Measurements from ENCODE around the gene NLGN2.

The NLGN2 gene

DNA sequence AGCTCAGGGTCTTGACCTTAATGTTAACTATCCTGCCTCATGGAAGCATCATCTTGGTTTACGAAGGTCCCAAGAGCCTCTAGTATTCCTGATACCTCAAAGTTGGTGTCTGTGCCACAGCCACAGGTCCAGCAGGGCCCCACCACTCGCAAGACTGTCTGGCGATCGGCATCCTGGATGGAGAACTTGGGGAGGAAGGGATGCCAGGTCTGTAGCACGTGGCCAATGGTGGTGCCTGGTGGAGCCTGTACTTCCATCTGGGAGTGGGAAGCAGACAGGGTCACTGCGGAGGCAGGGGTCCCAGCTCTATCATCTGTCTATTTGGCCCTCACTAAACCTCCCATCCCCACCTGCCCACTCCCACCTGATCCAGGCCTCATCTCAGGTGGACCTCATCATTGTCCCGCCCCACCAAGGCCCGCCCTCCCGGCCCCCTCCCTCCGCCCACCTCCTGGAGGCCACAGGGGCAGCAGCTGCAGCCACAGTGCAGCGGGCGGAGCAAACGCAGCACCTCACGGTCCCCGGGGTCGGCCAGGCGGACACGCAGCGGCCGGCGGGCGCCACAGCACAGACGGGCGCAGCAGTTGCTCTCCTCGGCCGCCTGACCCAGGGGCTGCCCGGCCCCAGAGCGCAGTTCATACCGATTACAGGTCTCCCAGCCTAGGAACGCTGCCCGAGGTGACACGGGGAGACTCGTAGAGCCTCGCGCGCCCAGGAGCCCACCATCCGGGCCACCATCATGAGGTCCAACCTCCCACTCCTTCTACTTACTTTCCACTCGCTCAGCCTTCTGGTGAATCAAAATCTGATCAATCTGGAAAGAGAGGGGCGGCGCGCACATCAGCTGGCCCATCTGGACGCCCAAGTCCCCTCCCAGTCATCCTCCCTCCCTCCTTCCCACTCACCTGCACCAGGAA lies 14.7 kb upstream of the NLGN2 start:
- no peak for DNase-seq

DNA sequence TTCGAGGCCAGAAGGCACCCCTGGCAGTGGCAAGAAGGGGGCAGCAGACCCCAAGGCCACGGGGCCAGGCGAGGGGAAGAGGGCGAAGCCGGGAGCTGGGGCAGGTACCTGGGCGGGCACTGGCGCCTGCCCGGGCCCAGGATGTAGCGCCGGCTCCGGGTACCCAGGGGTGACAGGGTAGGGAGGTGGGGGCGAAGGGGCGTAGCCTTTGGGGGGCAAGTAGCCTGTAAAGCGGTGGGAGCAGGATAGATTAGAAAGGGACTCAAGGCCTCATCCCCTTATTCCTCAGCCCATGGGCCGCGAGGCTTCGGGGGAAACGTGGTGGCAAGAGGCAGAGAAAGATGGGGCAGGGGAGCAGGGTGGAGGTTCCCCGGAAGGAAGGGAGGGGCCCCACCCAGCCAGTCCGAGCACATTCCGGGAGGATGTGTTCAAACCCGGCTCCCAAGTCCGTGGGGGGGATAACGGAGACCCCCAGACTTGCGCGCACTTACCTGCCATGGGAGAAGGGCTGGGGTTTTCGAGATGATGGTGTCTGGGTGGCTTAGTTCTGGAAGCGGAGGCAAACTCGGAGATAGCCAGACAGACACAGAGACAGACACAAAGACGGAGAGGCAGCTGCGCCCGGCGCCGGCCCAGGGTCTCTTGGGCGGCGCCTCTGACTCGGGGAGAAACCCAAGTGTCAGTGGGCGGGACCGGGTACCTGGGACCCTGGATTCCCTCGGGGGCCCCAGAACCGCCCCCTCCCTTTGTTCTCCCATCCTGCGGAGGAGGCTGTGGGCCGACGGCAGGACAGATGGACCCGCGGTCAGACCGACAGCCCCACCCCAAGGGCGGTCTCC lies 13.8 kb upstream of the NLGN2 start:
- DNase-seq, result no peak

DNA sequence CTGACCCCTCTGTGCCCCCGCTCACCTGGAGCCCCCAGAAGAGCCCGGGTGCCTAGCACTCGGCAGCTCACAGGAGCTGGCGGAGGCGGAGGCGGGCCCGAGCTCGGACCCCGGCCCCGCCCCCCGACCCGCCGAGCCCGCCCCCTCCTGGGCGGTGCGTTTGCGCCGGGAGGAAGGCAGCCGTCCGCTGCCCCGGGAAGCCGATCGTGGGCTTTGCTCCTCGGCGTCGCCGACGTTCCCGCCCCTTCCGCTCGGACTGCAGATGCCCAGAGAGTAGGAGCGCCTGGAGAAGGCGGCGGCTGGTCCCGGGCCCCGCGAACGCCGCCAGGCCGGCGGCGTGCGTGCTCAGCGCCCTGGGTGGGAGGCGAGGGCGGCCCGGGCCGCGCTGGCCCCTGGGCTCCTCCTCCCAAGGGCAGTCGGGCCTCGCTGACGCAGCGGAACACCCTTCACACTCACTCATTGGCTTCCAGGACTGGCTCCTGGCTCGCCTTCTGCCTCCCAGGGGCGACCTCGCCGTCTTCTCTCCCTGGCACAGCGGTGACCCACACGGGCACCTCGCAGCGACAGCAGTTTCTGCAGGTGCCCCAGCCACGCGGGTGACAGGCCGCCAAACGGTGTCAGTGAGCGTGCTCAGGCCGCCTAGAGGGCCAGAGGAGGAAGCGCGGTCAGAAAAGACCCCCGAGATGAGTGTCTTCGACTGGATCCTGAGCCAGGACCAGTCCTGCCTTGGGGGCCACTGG lies 13.0 kb upstream of the NLGN2 start, which contains the start of gene PLSCR3:
Gene PLSCR3 (minus strand): TSS at position 74 of the 740 bp plus-strand sequence. CDS start 415 bp downstream, outside the sequence.
- peak in 13 of 14 donors; percentile 62 to 93 (median 79) for DNase-seq

DNA sequence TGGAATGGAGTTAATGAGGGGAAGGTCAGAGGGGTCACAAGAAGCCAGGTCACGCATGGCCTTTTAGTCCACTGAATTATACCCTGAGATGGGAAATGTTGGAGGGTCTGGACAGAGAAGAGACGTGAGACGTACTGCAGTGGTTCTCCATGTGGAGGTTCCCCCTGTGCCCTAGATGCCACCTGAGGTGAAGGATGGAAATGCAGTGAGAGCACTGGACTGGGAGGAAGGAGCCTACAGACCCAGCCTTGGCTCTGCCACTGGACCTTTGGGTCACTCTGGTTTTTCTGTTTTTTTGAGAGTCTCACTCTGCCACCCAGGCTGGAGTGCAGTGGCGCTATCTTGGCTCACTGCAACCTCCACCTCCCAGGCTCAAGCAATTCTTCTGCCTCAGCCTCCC lies 11.5 kb upstream of the NLGN2 start:
- no peak for DNase-seq

DNA sequence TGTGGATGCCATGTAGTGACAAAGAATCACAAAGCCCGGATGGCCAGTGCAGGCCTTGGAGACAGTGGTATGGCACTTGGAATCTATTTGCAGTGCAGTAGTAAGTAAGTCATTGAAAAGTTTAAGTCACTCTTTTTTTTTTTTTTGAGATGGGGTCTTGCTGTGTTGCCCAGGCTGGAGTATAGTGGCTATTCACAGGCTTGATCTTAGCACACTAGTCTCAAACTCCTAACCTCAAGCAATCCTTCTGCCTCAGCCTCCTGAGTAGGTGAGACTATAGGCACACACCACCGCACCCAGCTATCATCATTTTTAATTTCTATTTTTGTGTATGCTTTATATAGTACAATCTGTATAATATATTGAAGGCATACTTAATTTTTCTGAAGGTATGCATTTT lies 9.0 kb upstream of the NLGN2 start:
- DNase-seq, result no peak

DNA sequence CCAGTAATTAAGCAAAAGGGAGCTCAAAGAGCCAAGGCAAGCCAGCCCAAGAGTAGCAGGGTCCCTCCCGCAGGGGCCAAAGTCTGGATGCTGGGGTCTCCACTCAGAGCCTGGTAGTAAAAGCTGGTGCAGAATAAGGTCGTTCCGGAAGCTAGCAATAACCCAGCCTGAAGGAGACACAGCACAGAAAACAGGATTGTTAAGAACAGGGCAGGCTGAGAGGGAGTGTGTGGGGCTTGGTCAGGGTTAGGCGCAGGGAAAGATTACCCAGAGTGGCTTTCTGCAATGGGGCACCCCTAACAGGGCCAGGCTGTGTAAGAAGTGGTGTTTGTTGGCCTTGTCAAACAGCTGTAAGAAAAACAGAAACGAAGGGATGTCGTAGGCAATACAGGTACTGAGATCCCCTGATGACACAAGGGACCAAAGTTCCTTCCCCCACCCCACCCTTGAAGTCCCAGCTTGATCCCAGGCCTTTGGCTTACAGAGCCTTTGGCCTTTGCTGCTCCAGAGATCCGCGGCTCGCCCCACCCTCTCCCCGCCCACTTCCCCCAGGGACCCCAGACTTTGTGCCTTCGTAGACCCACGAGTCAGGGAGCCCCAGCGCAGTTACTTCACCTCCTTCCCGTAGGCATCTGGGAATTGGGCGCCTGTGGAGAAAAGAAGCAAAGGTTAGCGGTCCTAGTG lies 4.5 kb upstream of the NLGN2 start:
- DNase-seq, result no peak

DNA sequence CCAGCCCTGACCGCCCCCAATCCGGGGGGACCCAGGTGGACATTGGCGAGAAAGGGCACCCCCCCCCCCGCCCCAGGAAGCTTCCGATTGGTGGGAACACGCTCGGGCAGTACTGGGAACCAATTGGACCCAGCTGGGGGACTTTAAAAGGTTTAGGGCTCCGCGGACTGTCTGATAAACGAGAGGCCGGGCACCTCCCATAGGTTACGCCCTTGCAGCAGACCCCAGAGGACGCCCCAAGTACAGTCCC lies 4.0 kb upstream of the NLGN2 start:
- DNase-seq, result no peak

DNA sequence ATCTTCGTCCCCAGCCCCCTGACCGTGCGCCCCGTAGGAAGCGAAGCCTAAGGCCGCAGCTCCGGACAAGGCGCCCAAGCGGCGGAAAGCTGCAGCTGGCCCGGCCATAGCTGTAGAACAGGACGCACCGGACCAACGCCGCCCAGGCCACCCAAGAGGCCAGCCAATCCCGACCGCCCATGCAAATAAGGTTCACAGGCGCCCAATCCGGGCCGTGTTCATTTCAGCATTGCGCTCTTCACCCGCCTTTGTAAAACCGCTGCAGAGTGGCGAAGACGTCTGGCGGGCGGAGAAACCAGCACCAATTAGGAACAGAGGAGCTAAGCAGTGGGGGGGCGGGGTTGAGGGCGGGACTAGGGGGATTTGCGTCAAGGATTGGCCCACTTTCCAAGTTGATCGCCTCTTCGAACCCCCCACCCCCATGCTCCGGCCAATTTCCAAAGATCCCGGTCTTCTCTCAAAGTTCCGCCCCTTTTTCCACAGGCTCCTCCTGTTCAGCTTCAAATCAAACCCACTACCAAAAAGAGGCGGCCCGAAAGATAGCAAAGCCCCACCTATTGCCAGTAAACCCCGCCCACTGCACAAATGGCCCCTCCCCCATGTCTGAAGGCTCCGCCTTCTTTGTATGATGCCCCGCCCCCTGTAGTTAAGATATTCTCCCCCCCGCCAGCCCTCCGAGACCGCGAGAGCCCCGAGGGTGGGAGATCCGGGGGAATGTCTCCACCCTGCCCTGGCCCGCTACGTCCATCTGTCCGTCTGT lies 3.5 kb upstream of the NLGN2 start, which contains the start of gene TMEM256:
Gene TMEM256 (minus strand): TSS at position 121 of the 760 bp plus-strand sequence. CDS start 13 bp downstream, at position 108.
- peak; percentile 94 to 100 (median 99) for DNase-seq

DNA sequence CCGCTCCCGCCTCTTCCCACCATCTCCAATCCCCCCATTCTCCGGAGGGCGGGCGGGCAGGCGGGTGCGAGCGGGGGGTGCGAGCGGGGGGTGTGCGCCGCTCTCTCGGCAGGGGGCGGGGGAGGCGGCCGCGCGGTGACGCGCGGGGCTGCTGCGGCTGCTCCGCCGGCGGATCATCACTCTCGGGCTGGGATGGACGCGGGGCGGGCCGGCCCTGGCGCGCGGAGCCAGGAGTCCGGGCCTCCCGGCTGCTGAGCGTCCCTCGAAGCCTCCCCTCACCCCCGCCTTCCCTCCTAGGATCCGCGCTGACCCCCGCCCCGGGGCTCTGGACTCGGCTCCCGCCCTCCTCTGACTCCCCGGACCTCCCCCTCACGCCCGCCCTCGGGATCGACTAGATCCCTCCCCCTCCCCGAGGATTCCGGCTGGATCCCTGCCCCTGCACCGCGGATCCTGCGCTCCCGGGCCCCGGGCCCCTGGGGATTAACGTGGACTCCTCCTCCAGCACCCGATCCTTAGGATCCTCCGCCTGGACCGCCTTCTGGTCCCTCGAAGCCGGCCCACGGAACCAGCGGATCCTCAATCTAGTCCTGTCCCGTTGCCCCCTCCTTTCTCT lies 2.8 kb upstream of the NLGN2 start:
- peak in 6 of 14 donors; percentile 6 to 97 (median 78) for DNase-seq

DNA sequence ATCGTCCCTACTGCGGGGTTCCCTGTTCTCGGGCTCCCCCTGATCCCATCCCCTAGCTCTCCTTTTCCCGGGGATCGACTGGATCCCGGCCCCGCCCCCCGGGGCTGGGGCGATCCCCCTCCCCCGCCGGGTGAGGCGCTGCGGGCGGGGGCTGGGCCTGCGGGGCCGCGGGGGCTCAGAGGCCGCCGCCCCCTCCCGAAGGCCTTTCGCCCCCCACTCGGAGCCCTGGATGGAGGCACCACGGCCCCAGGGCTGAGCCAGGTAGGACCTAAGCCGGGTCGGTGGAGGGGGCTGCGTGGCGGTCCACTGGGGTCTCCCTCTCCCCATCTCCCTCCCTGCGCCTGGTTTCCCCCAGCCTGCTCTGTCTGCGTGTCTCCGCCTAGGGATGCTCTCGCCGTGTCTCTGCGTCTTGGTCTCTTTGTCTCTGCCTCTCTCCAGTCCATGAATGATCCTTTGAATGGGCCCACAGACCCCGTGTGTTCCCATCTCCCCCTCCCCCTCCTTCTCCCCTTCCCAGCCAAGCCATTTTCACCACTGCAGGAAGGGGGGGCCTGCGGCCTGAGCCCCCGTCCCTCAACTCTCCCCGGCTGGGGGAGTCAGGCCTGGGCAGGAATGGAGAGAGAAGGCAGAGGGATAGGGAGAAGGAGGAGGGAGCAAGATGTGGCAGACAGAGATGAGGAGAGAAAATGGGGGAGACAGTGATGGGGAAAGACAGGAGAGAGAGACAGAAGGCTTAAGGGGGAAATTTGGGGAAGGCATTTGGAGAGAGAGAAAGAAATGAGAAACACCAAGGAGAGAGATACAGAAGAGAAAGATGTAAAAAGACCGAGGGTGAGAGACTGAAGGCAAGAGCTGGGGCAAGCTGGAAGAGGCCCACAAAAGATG lies 2.1 kb upstream of the NLGN2 start:
- DNase-seq, result peak in 7 of 14 donors; percentile 28 to 58 (median 38)

DNA sequence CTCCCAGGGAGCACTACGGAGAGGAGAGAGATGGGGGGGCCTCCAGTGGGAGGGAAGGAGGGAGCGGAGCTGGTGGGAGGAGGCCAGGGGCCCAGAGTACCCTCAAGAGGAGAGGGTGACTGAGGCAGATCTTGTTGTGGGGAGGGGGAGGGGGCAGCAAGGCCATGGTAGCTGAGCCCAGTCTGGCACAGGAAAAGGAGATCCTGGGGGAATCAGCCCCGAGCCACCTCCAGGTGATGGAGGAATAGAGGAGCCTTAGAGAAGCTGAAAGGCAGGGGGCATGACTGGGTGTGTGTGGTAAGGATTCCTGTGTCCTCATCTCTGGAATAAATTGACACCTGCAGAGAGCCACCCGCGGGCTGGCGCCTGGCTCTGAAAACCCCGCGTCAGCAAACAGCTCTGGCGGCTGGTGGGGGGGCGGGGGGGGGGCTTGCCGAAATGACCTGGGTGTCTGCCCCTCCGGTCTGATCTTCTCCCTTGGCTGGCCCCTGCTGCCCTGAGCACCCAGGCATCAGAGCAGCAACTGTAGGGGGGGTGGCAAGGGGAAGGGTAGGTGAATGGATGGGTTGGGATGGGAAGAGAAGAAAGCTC lies 1.3 kb upstream of the NLGN2 start:
- DNase-seq, result peak in 1 of 14 donors; percentile 33

DNA sequence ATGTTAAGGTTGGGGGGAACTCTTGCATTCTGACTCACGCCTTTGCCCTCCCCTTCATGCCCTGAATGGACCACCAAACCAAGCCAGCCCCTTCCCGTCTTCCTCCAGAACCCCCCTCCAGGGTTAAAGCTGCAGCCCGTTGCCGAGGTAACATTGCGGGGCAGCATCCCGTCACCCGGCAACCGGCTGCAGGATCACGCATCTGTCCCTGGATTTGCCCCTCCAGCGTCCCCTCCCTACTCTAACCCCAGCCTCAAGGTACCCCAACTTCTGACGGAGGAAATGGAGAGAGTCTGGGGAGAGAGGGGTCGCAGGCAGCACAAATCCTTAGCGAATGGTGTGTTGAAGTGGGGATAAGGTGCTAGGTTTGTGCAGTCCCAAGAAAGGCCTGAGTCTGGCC lies 563 bp upstream of the NLGN2 start:
- no peak for DNase-seq

DNA sequence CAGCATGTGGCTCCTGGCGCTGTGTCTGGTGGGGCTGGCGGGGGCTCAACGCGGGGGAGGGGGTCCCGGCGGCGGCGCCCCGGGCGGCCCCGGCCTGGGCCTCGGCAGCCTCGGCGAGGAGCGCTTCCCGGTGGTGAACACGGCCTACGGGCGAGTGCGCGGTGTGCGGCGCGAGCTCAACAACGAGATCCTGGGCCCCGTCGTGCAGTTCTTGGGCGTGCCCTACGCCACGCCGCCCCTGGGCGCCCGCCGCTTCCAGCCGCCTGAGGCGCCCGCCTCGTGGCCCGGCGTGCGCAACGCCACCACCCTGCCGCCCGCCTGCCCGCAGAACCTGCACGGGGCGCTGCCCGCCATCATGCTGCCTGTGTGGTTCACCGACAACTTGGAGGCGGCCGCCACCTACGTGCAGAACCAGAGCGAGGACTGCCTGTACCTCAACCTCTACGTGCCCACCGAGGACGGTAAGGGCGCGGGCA lies 645 bp downstream of the NLGN2 start:
- DNase-seq, result no peak

DNA sequence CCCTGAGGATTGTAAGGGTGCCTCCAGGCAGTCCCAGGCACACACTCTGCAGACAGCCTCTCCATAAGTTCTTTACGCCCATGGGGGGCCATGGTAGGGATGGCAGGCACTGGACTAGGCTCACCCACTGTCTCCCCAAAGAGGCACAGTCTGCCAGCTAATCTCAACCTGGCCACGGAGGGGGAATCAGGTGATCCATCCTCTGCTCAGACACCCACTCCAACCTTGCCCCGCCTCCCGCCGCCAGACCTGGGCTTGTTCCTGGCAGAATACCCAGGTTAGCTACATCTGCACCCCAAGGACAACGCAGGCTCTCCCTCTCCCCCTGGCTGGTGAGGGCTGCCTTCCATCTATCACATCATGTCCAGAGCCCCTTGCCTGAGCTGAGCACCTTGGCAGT lies 1.2 kb downstream of the NLGN2 start:
- no peak for DNase-seq

DNA sequence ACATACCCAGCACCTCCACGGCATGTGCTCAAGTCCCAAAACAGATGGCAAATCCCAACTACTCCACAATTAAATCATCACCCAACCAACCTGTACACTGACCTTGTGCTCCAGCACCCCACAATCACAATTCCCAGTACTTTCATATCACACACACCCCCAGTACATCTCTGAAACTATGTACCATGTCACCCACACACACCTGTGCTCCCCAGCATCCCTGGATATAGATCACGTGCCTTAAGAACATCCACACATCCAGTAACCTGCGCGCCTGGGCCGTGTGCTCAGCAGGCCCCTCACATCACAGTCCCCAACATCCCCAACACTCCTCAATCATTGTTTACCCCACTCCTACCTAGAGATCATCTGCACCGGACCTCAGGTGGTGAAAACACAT lies 2.1 kb downstream of the NLGN2 start:
- DNase-seq, result no peak

DNA sequence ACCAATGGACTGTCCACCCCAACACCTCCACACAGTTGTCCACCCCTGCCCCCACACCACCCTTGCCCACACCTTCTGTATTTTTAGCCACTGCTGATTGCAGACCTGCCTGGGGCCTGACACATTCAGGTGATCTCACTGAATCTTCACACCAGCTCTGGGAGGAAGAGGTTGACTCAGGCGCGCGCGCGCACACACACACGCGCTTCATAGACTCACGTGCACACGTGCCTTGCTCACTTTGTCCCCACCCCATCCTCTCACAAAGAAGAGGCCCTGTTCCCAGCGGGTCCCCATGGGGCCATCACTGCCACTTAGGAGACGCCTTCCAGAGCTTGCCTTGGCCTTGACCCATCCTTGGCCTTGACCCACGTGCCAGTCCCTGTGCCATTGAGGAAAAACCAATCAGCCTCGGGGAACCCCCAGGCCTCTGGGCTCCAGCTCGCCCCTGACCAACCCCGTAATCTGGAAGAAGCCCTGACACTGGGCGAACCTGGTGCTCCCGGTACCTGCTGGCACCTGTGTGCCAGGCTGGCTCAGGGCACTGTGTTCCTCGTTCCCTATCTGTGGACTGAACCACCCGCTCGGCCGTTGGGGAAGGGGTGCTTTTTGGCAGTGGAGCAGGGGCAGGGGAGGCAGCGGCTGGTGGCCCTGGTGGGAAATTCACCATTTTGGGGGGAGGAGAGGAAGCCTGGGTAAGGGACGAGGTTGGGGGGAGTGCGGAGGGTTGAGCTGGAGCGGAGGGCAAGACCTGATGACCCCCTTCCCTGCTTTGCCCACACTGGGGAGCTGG lies 3.2 kb downstream of the NLGN2 start:
- no peak for DNase-seq

DNA sequence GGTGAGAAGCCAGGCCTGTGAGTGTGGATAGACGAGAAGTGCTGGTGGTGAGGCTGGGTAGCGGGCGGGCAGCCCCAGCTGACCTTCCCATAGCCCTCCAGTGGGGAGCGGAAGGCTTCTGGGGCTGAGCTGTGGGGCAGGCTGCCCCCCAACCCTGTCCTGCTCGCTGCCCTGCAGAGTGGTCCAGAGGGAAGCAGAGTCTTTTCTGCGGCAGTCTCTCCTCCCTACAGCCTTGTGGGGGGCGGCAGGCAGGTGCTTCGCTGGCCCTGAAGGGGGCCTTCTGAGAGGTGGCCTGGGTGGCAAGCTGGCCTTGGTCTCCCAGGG lies 3.7 kb downstream of the NLGN2 start:
- DNase-seq, result no peak

DNA sequence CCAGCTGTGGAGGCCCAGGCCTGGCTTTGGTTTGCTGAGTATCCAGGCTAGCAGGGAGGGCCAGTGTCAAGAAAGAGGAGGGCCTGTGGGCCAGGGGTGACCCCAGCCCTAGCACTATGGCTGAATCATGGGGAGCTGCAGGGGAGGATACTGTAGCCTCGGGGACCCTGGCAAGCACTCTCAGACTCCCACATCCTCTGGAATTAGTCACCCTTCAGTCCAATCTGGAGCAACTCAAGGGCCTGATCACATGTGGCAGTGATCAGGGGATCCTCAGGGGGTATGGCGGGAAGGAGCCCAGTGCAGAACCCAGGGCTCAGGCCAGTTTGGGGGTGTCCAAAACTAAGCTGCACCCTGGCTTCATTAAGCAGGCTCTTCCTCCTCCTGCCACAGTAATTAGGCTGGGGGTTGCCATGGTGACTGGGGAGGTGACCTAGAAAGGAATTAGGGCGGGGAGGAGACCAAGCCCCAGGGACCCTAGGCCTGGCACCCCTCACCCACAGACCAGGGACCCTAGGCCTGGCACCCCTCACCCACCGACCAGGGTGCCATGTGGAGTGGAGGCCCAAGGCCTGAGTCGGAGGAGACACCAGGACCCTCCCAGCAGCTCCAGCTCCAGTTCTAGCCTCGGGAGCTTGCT lies 5.8 kb downstream of the NLGN2 start:
- peak in 1 of 14 donors; percentile 27 for DNase-seq
